ENCODE results near the gene ZNF784. TPM values are rescaled to one million over a fixed set of nuclear protein-coding genes. Genes with fewer than 3 reads are reported as not detected.

The ZNF784 gene
- total and polyA plus RNA-seq, 2 of the 8 experiments (the other 6 are each of a cell fraction or from before 2014, with no cell fraction given): 6.5 to 8.0 TPM

DNA sequence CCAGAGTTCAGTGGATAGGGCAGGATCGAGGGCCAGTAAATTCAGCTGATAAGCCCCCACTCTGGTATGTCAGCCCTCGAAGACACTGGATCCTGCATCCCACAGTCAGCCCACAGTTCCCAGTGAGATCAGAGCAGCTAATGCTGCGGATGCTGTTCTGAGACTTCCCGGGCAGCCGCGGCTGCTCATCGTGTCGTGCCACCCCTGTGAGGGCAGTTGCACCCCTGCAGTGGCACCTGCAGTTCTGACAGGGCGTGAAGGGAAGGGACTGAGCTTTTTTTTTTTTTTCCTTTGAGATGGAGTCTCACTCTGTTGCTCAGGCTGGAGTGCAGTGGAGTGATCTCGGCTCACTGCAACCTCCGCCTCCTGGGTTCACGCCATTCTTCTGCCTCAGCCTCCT, 43.1 kb upstream of the ZNF784 start:
- 94% methylated on average over 10 of the region's 12 CpGs; no CpG with 5 or more reads in 1 of the 2 experiments for WGBS, 2 experiments (ENCODE audit: extremely low coverage in 1 of 2, insufficient coverage in 1 of 2, insufficient read length in 1 of 2, insufficient replicate concordance in 2 of 2, low coverage in 1 of 2, low lambda C conversion rate in 2 of 2, missing lambda C conversion rate in 1 of 2)
- Histone ChIP-seq H4K91ac (replicated peaks; ENCODE audit: insufficient read length, low read length) (no peak overlapping the region), H3K36me3 (ENCODE audit: control insufficient read depth in 2 of 4, insufficient read depth in 4 of 4, low read length in 3 of 4) (peaks cover 52 to 67% (median 60%) of the 10 kb centered on the region in 4 experiments), H3K79me2 (ENCODE audit: control insufficient read depth in 1 of 2, insufficient read depth in 2 of 2, low read length in 2 of 2) (peaks cover 7 to 72% of the 10 kb centered on the region in 2 experiments; a peak in 3 of 4 replicates), H4K20me1 (replicated peaks in 1 of 2; ENCODE audit: control insufficient read depth in 1 of 2, insufficient read depth in 2 of 2, low read length in 2 of 2) (peaks cover 42 to 58% of the 10 kb centered on the region in 2 experiments), H3K56ac (replicated peaks; ENCODE audit: insufficient read length, low read depth, low read length) (no peak overlapping the region), H3K27ac (ENCODE audit: low read depth, low read length) (no peak overlapping the region), H4K8ac (ENCODE audit: extremely low read depth, insufficient read depth, low read length) (no peak overlapping the region), H3K14ac (ENCODE audit: insufficient read length) (no peak overlapping the region), H3K4me3 (ENCODE audit: extremely low read depth in 1 of 4, insufficient read depth in 2 of 4, low read depth in 3 of 4, low read length in 4 of 4) (no peak overlapping the region), H3K18ac (ENCODE audit: extremely low read depth, low read length) (no peak overlapping the region), H3K23ac (ENCODE audit: insufficient read length) (no peak overlapping the region), H3K4me1 (replicated peaks in 1 of 4; ENCODE audit: control insufficient read depth in 3 of 4, insufficient read depth in 4 of 4, low read length in 3 of 4) (peaks cover 0 to 5% (median 2%) of the 10 kb centered on the region in 4 experiments; a peak in 5 of 7 replicates), H3K9ac (replicated peaks in 1 of 4; ENCODE audit: extremely low read depth in 1 of 4, low read depth in 3 of 4, low read length in 3 of 4) (peak overlapping the region in 2 of 4 experiments; percentile 13 to 36; a peak in 1 of 7 replicates), H3K4ac (replicated peaks; ENCODE audit: insufficient read length, low read depth, low read length) (no peak overlapping the region), H2AFZ (ENCODE audit: low read length) (no peak overlapping the region), H3K9me3 (ENCODE audit: insufficient read depth in 2 of 2, low read depth in 1 of 2, low read length in 1 of 2) (no peaks in the 10 kb centered on the region), H2AK5ac (ENCODE audit: low read depth, low read length) (no peak overlapping the region), H2BK15ac (ENCODE audit: low read length) (no peak overlapping the region), H3K23me2 (ENCODE audit: low read depth, low read length) (no peaks in the 10 kb centered on the region), H3K79me1 (ENCODE audit: low read depth, low read length) (peaks cover 15% of the 10 kb centered on the region), H3K27me3 (replicated peaks in 1 of 4; ENCODE audit: control insufficient read depth in 3 of 4, extremely low read depth in 1 of 4, insufficient read depth in 3 of 4, low read length in 3 of 4) (no peaks in the 10 kb centered on the region), H2BK12ac (ENCODE audit: low read depth, low read length) (no peak overlapping the region), H2BK120ac (replicated peaks; ENCODE audit: low read depth, low read length) (no peak overlapping the region), H2BK5ac (ENCODE audit: low read depth, low read length) (no peak overlapping the region), H4K5ac (ENCODE audit: insufficient read length, low read depth, low read length) (no peak overlapping the region), H3K4me2 (ENCODE audit: insufficient read depth in 1 of 2, low read depth in 2 of 2, low read length in 2 of 2) (no peak overlapping the region), H2BK20ac (ENCODE audit: low read length) (no peak overlapping the region)
- DNase-seq (ENCODE audit: low read depth in 1 of 2, low spot score in 2 of 2): no peak
- TF ChIP-seq NRF1 (IDR thresholded peaks at IDR 0.05; ENCODE audit: low read depth, low read length): no peak
- no peak for TF ChIP-seq CEBPB (IDR thresholded peaks at IDR 0.05; ENCODE audit: low read depth, low read length)
- TF ChIP-seq, protein P1, sequence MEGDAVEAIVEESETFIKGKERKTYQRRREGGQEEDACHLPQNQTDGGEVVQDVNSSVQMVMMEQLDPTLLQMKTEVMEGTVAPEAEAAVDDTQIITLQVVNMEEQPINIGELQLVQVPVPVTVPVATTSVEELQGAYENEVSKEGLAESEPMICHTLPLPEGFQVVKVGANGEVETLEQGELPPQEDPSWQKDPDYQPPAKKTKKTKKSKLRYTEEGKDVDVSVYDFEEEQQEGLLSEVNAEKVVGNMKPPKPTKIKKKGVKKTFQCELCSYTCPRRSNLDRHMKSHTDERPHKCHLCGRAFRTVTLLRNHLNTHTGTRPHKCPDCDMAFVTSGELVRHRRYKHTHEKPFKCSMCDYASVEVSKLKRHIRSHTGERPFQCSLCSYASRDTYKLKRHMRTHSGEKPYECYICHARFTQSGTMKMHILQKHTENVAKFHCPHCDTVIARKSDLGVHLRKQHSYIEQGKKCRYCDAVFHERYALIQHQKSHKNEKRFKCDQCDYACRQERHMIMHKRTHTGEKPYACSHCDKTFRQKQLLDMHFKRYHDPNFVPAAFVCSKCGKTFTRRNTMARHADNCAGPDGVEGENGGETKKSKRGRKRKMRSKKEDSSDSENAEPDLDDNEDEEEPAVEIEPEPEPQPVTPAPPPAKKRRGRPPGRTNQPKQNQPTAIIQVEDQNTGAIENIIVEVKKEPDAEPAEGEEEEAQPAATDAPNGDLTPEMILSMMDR (IDR thresholded peaks at IDR 0.05; ENCODE audit: control extremely low read depth in 1 of 3, insufficient read depth in 1 of 3, low read depth in 1 of 3, low read length in 3 of 3): no peak
- no peak for TF ChIP-seq RBBP5 (IDR thresholded peaks at IDR 0.05; ENCODE audit: borderline replicate concordance, low read depth, low read length)
- TF ChIP-seq RFX5 (IDR thresholded peaks at IDR 0.05; ENCODE audit: borderline replicate concordance, low read depth, low read length): no peak
- no peak for TF ChIP-seq TAF1 (IDR thresholded peaks at IDR 0.05; ENCODE audit: low read depth, low read length)
- TF ChIP-seq TEAD4 (IDR thresholded peaks at IDR 0.05; ENCODE audit: low read depth, low read length): no peak
- TF ChIP-seq RAD21 (IDR thresholded peaks at IDR 0.05 in 1 of 2, conservative IDR thresholded peaks at IDR 0.05 in 1 of 2; ENCODE audit: low read depth in 2 of 2, low read length in 2 of 2): no peak
- no peak for TF ChIP-seq POLR2A (IDR thresholded peaks at IDR 0.05; ENCODE audit: control extremely low read depth in 1 of 2, low read depth in 2 of 2, low read length in 2 of 2)
- no peak for TF ChIP-seq BRCA1 (IDR thresholded peaks at IDR 0.05; ENCODE audit: low read depth, low read length)
- no peak for FAIRE-seq
- CTCF ChIA-PET (ENCODE audit: partially characterized antibody): interaction anchor here (1.1 kb wide), 1 partner anchor 14 kb away, joined by 3 read pairs; no protein-coding TSS in a partner anchor
- POLR2A ChIA-PET (ENCODE audit: partially characterized antibody): interaction anchor here (1.0 to 7.1 kb wide), 5 partner anchors 9 to 26 kb away, joined by 3 to 75 read pairs (median 3); no protein-coding TSS in a partner anchor
